ENCODE results near the gene RPL13. TPM values are rescaled to one million over a fixed set of nuclear protein-coding genes. Genes with fewer than 3 reads are reported as not detected.

RPL13 gene
- total RNA-seq = 12,006 TPM

DNA sequence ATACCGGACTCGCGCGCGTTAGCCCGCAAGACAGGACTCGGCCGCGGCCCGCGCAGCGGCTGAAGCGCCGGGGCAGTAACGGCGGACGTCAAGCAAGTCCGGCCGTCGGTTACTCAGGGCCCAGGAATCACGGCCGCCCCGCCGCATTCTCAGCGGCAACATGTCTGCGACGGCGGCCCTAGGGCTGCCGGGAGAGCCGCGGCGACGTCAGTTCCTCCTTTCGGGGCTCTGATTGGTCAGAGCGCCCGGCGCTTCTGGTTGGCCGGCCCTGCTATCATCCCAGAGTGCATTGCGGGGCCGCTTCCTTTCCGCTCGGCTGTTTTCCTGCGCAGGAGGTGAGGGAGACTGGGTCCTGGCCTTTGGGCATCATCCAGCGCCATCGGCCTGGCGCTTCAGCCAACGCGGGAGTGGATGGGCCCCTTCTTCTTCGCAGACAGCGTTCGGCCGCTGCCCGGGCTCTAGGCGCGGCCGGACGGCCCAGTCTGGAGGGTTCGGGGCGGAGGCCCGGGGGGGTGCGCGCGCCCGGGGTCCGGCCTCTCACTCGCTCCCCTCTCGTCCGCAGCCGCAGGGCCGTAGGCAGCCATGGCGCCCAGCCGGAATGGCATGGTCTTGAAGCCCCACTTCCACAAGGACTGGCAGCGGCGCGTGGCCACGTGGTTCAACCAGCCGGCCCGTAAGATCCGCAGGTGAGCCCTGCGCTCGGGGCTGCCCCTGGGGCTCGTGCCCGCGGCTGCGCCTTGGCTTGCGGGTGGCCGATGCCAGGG, at the start of gene RPL13:
Gene RPL13, plus strand, starts transcription at position 305 of the 764 bp plus-strand sequence. Its CDS starts 278 bp downstream, at position 583.
- DNase-seq (ENCODE audit: low read depth in 2 of 3, low spot score in 2 of 3) = peak; percentile 85 to 97 (median 94)

DNA sequence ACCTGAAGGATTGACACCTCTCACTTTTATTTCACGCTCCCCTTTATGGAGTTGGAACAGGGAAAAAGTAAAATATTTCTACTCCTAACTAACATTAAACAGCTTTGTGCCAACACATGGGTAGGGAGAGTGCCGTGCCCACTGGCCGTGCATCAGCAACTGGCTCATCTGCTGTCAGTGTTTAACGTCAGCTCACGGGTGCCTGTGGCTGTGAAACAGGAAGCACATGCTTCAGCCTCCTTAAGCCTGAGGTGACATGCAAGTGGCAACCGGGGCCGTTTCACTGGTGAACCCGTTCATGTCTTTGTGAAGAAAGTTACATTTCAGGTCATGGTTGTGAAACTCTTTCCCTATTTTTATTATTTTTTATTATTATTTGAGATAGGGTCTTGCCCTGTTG, 49.1 kb upstream of the RPL13 start:
- DNase-seq (ENCODE audit: low read depth in 2 of 3, low spot score in 2 of 3) = peak in 1 of 3 donors; percentile 58

DNA sequence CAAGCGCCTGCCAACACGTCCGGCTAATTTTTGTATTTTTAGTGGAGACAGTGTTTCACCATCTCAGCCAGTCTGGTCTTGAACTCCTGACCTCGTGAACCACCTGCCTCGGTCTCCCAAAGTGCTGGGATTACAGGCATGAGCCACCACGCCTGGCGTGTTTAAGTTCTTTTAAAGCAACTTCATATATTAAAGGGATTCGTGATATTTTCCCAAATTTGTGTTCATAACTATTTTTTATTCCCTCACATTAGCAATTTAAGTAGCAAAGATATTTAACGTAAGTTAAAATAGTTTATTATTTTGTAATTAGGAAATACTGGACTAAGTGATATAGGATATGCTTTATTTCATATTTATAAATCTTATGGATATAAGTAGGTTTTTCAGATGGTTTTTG, 48.0 kb upstream of the RPL13 start:
- no peak for DNase-seq (ENCODE audit: low read depth in 2 of 3, low spot score in 2 of 3)

DNA sequence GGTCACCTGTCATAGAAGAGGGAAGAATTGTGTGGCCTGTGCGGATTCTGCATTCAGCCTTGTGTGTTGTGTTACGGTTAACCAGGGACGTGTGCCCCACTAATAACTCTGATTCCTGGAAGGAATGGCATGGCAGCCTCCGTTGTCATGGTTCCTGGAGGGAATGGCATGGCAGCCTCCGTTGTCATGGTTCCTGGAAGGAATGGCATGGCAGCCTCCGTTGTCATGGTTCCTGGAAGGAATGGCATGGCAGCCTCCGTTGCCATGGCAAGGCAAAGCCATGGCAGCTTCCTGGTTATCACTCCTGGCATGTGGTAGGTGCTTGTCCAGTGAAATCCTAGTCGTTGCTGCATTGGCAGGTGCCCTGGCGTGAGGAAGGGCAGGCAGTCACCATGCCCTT, 43.4 kb upstream of the RPL13 start:
- DNase-seq (ENCODE audit: low read depth in 2 of 3, low spot score in 2 of 3) = no peak

DNA sequence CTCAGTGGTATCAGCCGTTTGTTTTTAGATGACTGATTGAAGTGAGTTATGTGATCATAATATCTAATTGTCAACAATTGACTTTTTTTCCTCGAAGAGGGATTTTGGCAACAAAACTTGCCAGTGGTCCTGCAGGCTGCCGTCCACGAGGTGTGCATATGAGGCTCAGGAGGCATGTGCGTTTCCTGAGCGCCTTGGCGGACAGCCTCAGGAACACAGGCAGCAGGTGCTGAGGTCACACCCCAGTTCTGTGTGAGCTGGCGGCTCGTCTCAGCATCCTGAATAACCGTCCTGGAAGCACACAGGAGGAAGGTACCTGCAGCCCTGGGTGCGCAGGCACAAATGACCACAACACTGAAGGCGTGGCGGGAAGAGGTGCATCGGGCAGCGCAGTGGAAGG, 40.6 kb upstream of the RPL13 start:
- no peak for DNase-seq (ENCODE audit: low read depth in 2 of 3, low spot score in 2 of 3)

DNA sequence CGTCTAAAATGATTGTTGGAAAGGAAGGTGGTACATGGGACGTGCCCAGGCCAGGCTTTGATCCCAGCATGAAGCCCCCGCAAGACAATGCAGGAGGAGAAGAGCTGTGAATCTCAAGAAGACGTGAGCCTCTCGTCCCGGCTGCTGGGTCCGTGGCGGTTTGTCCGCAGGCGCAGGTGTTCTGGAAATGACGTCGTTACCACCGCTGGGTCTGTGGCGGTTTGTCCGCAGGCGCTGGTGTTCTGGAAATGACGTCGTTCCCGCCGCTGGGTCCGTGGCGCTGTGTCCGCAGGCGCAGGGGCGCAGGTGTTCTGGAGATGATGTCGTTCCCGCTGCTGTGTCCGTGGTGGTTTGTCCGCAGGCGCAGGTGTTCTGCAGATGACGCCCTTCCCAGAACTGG, 38.2 kb upstream of the RPL13 start:
- no peak for DNase-seq (ENCODE audit: low read depth in 2 of 3, low spot score in 2 of 3)

DNA sequence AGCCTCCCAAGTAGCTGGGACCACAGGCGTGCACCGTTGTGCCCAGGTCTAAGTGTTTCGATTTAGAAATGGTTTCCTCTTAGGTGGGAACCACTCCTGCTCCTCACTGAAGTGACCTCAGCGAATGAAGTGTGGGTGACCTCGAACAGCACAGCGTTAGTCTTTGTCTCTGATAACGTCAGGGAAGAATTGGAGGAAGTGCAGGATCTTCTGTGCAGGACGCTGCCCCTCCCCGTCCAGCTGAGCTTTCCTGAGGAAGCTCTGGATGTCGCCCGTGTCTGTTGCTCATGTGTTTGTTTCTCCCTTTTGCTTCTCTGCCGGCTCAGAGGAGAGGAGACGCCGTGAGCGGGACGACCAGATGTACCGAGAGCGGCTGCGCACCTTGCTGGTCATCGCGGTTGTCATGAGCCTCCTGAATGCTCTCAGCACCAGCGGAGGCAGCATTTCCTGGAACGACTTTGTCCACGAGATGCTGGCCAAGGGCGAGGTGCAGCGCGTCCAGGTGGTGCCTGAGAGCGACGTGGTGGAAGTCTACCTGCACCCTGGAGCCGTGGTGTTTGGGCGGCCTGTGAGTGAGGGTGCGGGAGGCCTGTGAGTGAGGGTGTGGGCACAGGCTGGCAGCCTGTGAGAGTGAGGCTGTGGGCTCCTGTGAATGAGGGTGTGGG, 36.7 kb upstream of the RPL13 start:
- DNase-seq (ENCODE audit: low read depth in 2 of 3, low spot score in 2 of 3) = no peak

DNA sequence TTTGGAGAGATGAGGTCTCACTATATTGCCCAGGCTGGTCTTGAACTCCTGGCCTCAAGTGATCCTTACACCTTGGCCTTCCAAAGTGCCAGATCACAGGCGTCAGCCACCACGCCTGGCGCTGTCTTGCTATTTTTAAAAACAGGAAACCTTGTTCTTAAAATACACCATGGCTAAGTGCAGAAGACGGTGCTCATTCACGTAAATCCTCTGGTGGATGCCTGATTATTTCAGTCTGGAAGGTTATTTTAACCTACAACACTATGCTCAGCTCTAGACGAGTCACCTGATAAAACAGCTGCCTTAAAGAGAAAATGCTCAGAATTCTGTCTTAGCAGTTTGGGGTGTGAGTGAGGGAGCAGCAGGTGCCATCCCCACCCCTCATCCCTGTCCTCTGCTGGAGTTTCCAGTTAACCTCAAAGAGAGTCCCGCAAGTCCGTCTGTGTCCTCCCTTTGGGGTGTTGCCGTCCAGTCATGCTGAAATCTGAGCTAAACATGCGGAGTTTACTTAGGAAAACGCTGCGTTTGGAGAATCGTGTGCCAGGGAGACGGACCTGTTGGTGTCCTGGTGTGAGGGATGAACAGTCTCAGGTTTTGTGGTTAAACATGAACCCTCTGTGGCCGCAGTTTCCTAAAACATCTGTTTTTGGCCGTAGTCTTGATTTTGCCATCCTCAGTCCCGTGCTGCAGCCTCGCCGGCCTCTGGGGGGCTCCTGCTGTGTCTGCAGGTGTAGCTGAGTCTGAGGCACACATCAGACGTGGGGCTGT, 35.2 kb upstream of the RPL13 start:
- DNase-seq (ENCODE audit: low read depth in 2 of 3, low spot score in 2 of 3) = no peak

DNA sequence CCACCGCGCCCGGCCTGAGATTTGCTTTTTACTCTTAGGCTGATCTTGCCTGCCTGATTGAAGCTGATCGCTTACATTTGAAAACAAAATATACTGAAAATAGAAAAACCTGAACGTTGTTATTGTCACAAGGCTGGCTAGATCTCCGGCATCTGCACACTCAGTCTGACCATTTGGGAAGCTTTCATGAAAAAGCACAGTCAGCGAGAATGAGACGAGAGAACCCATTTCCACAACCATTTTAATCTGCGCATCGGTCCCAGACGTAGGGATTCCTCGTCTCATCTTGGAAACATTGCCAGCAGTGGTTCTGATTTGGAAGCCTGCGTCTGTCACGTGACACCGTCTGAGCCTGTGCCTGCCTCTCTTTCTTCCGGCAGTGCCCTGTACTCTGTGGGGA, 31.4 kb upstream of the RPL13 start:
- DNase-seq (ENCODE audit: low read depth in 2 of 3, low spot score in 2 of 3) = no peak

DNA sequence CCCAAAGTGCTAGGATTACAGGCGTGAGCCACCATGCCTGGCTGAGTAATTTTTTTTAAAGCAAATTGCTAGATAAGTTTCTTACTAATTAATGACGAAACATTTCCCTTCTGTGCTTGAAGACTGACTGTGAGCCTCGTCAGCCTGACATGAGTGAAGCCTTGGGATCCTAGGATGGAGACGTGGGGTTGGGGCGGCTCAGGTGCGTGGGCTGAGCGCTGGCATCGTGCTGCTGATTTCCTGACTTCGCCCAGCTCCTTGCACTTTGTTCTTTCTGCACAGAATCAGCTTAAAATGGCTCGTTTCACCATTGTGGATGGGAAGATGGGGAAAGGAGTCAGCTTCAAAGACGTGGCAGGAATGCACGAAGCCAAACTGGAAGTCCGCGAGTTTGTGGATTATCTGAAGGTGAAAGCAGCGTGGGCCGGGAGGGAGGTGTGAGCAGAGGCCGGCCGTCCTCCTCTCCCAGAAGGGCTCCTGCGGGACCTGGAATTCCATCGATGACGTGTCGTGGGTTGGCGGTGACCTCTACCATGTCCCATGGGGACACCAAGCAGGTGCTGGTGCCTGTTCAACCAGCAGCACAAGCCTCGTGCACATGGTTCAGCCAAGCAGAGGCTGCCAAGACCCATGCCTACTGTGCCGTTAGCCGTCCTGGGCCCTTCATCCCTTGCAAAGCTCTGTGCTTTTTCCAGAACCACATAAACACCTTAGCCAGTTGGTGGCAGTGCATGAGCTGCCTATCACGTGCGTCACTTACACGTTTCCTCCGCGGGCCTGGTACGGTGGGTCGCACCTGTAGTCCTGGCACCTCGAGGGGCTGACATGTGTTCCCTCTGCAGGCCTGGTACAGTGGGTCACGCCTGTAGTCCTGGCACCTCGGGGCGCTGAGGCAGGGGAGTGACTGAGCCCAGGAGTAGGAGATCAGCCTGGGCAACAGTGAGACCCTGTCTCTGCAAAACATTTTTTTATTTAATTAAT, 29.8 kb upstream of the RPL13 start:
- no peak for DNase-seq (ENCODE audit: low read depth in 2 of 3, low spot score in 2 of 3)

DNA sequence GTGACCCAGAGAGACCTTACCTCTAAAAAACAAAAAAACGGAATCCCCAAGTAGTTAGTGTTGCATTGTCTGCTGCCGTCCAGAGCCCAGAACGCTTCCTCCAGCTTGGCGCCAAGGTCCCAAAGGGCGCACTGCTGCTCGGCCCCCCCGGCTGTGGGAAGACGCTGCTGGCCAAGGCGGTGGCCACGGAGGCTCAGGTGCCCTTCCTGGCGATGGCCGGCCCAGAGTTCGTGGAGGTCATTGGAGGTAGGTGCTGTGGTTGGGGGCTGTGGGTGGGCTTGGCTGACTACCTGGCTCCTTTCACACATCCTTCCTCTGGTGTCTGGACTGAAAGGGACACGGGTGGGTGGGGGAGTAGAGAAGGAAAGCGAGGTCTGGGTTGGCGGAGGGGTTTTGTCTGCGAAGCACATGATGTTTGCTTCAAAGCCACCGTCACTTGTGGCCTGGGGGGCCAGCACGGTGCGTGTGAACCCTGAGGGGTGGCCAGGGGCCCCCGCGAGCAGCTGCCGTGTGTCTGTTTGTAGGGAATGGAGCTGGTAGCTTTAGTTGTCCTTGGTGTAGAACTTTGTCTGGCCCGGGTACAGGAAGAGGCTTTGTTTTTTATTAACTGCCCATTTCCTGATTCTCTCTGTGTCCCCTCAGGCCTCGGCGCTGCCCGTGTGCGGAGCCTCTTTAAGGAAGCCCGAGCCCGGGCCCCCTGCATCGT, 28.5 kb upstream of the RPL13 start:
- DNase-seq (ENCODE audit: low read depth in 2 of 3, low spot score in 2 of 3) = no peak

DNA sequence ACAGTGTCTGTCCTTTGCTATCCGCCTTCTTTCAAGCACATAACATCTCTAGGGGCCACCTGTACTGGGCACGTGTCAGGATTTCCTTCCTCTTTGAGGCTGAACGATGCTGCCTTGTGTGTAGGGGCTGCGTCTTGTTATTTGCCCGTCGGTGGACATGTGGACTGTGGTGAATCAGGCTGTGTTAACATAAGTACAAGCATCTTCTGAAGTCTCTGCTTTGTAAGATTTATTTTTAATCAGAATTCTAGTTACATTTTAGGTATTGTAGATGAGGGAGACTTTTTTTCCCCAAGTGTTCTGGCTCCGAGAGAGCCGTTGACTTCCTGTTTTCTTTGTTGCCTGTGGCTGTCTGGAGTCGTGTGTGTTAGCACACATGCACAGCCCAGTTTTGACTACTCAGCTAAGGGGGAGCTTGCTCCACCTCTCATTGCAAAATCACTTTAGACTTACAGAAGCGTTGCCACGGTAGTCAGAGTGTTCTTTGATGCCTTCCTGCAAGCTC, 26.2 kb upstream of the RPL13 start:
- peak; percentile 13 to 93 (median 88) for DNase-seq (ENCODE audit: low read depth in 2 of 3, low spot score in 2 of 3)

DNA sequence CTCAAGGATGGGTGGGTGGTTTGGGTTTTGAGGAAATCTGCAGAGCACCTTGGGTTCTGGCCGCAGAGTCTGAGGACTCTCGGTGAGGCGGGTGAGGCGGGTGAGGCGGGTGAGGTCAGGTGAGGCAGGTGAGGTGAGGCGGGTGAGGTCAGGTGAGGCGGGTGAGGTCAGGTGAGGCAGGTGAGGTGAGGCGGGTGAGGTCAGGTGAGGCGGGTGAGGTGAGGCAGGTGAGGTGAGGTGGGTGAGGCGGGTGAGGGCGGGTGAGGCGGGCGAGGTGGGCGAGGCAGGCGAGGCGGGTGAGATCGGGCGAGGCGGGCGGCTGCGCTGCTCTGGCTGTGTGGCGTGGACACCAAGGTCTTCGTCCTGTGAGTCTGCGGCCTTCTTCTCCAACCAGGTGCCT, 24.1 kb upstream of the RPL13 start:
- no peak for DNase-seq (ENCODE audit: low read depth in 2 of 3, low spot score in 2 of 3)

DNA sequence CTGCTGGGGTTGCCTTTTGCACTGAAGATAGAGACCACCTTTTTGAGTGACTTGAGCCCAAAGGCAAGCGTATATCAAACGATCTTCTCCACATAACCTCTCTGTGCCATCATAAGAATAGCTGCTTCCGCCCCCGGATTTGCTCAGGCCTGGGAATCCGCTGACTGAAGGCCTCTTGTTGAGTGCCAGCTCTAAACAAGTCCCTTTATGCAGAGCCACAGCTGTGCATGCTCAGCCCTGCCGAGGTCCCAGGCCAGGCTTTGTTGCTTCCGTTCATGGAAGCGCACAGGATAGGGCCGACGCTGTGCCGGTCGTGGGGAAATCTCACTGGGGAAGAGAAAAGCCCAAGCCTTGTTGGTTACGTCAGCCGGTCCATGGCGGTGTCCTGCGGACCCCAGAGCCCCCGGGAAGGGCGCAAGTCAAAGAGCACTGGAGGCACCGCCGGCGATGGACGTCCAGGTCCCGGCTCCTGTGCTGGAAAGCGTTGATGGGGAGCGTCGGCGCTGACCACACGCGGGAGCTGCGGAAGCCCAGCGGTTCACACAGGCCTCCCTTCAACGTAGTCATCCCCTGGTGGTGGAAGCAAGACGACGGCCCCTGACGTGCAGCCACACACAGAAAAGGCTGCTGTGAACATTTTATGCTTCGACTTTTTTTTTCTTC, 23.5 kb upstream of the RPL13 start:
- DNase-seq (ENCODE audit: low read depth in 2 of 3, low spot score in 2 of 3) = no peak

DNA sequence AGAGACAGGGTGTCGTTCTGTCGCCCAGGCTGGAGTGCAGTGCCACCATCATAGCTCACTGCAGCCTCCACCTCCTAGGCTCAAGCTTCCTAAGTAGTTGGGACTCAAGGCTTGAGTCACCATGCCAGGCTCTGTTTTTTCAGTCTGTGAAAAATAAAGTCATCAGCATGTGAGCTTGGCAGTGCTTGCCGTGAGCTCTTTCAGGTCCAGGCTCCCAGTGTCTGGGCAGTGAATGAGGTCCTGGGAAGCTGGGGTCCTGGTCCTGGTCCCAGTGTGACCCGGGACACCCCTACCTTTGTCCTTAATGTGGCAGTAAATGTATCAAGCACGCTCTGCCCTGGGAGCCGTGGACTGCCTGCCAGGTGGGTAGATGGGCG, 22.9 kb upstream of the RPL13 start:
- no peak for DNase-seq (ENCODE audit: low read depth in 2 of 3, low spot score in 2 of 3)

DNA sequence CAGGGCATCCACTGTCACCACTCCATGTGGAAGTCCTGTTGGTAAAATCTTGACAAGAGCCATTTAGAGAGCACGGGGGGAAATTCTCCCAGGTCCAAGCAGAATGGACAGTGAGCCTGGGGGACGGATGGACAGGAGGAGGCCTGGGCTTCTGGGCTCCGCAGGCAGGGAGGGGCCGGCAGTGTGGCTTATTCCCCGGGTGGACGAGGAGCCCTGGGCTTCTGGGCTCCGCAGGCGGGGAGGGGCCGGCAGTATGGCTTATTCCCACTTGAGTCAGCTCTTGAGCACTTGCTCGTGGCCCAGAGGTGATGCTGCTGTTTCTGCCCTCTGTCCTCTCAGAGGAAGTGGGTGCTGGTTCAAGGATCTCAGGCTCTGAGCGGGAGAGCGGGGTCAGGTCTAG, 22.2 kb upstream of the RPL13 start:
- no peak for DNase-seq (ENCODE audit: low read depth in 2 of 3, low spot score in 2 of 3)

DNA sequence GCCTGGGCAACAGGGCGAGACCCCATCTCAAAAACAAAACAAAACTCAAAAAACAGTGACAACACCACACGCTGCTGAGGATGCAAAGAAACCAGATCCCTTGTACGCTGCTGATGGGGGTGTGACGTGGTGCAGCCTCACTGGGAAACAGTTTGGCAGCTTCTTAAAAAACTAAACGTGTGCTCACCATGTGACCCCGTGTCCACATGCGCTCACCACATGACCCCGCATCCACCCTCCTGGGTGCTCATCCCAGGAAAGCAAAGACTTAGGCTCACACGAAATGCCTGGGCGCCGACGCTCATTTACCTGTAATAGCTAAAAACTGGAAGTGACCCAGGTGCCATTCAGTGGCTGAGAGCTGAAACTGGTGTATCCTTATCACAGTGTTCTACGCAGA, 19.9 kb upstream of the RPL13 start:
- no peak for DNase-seq (ENCODE audit: low read depth in 2 of 3, low spot score in 2 of 3)

DNA sequence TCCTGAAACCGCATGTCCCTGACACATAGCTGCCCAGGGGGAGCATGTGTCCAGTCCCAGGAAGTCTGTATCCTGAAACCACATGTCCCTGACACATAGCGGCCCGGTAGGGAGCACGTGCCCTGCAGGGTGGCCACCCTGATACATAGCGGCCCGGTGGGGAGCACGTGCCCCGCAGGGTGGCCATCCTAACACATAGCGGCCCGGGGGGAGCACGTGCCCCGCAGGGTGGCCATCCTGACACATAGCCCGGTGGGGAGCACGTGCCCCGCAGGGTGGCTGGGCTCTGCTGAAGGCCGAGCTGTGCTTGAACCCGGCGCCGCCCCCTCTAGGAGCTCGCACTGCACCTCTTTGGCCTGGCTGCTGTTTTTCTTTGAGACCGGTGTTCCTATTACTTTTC, 18.7 kb upstream of the RPL13 start:
- no peak for DNase-seq (ENCODE audit: low read depth in 2 of 3, low spot score in 2 of 3)

DNA sequence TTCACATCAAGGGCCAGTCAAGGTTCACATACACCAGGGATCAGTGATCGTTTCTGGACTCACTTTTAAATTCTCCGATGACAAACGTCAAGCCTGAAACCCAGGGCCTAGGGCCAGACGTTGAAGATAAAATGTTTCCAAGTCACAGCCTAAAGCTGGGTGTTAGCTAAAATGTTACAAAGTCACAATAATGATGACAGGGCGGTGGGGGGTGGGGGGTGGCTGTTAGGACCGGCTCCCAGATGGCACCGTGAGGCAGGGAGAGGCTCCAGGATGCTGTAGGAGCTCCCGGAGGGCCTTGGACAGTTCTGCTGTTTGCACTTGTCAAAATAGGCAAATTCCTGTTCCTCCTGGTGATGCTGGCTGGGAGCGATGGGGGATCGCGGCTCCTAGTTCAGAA, 16.4 kb upstream of the RPL13 start:
- DNase-seq (ENCODE audit: low read depth in 2 of 3, low spot score in 2 of 3) = no peak
